H9 (cell line): ENCODE measurements around the gene ACADSB. TPM values are rescaled to one million over a fixed set of nuclear protein-coding genes. Genes with fewer than 3 reads are reported as not detected.

Experiments used
- DNase-seq: peaks from one replicate; pipeline ENCODE4 v3.0.0-alpha.2; 2017
- H2AFZ ChIP-seq: one replicate; pipeline ENCODE4 v1.6.1; 2013; ENCODE audit warnings: mild to moderate bottlenecking, low read length, control low read depth, moderate library complexity
- H2AK5ac ChIP-seq: 2 replicates; pipeline ENCODE4 v1.6.1; 2013; ENCODE audit warnings: low read length, control low read depth, mixed read lengths; ENCODE audit not compliant: insufficient read length
- H2BK120ac ChIP-seq: one replicate; pipeline ENCODE4 v1.6.1; 2013; ENCODE audit warnings: low read depth, mild to moderate bottlenecking, low read length, control low read depth, inconsistent platforms; ENCODE audit not compliant: poor library complexity, severe bottlenecking
- H2BK12ac ChIP-seq: 2 replicates; pipeline ENCODE4 v1.6.1; 2013; ENCODE audit warnings: low read length, control low read depth, mixed read lengths, low read depth; ENCODE audit not compliant: insufficient read length
- H2BK15ac ChIP-seq: 2 replicates; pipeline ENCODE4 v1.6.1; 2013; ENCODE audit warnings: low read depth, low read length, control low read depth
- H2BK20ac ChIP-seq: one replicate; pipeline ENCODE4 v1.6.1; 2013; ENCODE audit warnings: low read depth, mild to moderate bottlenecking, low read length, control low read depth, inconsistent platforms; ENCODE audit not compliant: poor library complexity, severe bottlenecking
- H2BK5ac ChIP-seq: 2 replicates; pipeline ENCODE4 v1.6.1; 2013; ENCODE audit warnings: low read length, control low read depth, mixed read lengths; ENCODE audit not compliant: insufficient read length
- H3K14ac ChIP-seq: 2 replicates; pipeline ENCODE4 v1.6.1; 2013; ENCODE audit warnings: low read length, control low read depth; ENCODE audit not compliant: insufficient read depth
- H3K18ac ChIP-seq: 2 replicates; pipeline ENCODE4 v1.6.1; 2013; ENCODE audit warnings: low read depth, mild to moderate bottlenecking, mixed read lengths, low read length, control low read depth; ENCODE audit not compliant: insufficient read length
- H3K23ac ChIP-seq: 2 replicates; pipeline ENCODE4 v1.6.1; 2013; ENCODE audit warnings: low read length, control low read depth, mixed read lengths, low read depth; ENCODE audit not compliant: insufficient read length
- H3K23me2 ChIP-seq: 2 replicates; pipeline ENCODE4 v1.6.1; 2013; ENCODE audit warnings: low read depth, mild to moderate bottlenecking, mixed read lengths, low read length, control low read depth; ENCODE audit not compliant: insufficient read length, poor library complexity, severe bottlenecking
- H3K27ac ChIP-seq: 2 replicates; pipeline ENCODE4 v1.5.1; 2013; ENCODE audit warnings: low read length, control low read depth, mixed read lengths, low read depth; ENCODE audit not compliant: insufficient read length
- H3K27me3 ChIP-seq: 2 replicates; pipeline ENCODE4 v1.6.1; 2013; ENCODE audit warnings: low read length, control low read depth, inconsistent platforms; ENCODE audit not compliant: insufficient read depth
- H3K4ac ChIP-seq: 2 replicates; pipeline ENCODE4 v1.6.1; 2013; ENCODE audit warnings: low read depth, mild to moderate bottlenecking, control low read depth, inconsistent platforms, low read length, moderate library complexity
- H3K4me1 ChIP-seq: 2 replicates; pipeline ENCODE4 v1.6.1; 2013; ENCODE audit warnings: low read length, control low read depth, inconsistent platforms; ENCODE audit not compliant: insufficient read depth
- H3K4me2 ChIP-seq: 2 replicates; pipeline ENCODE4 v1.6.1; 2013; ENCODE audit warnings: low read length, control low read depth, mixed read lengths; ENCODE audit not compliant: insufficient read length, insufficient read depth
- H3K56ac ChIP-seq: 2 replicates; pipeline ENCODE4 v1.6.1; 2013; ENCODE audit warnings: low read depth, mild to moderate bottlenecking, mixed read lengths, low read length, control low read depth; ENCODE audit not compliant: insufficient read length
- H3K79me1 ChIP-seq: 2 replicates; pipeline ENCODE4 v1.6.1; 2013; ENCODE audit warnings: low read depth, mild to moderate bottlenecking, moderate library complexity, low read length, control low read depth, inconsistent platforms; ENCODE audit not compliant: insufficient read depth, poor library complexity, severe bottlenecking
- H3K79me2 ChIP-seq: 2 replicates; pipeline ENCODE4 v1.6.1; 2013; ENCODE audit warnings: low read length, control low read depth, inconsistent platforms; ENCODE audit not compliant: insufficient read depth
- H3K9ac ChIP-seq: 2 replicates; pipeline ENCODE4 v1.6.1; 2013; ENCODE audit warnings: low read length, control low read depth, mixed read lengths; ENCODE audit not compliant: insufficient read length; ENCODE audit errors: extremely low read depth
- H3K9me3 ChIP-seq: one replicate; pipeline ENCODE4 v1.6.1; 2013; ENCODE audit warnings: low read depth, low read length, inconsistent platforms; ENCODE audit not compliant: control insufficient read depth
- H3T11ph ChIP-seq: one replicate; pipeline ENCODE4 v1.6.1; 2013; ENCODE audit warnings: mild to moderate bottlenecking, low read length, control low read depth, inconsistent platforms
- H4K20me1 ChIP-seq: one replicate; pipeline ENCODE4 v1.6.1; 2013; ENCODE audit not compliant: control insufficient read depth, insufficient read length, insufficient read depth
- H4K5ac ChIP-seq: 2 replicates; pipeline ENCODE4 v1.6.1; 2013; ENCODE audit warnings: low read depth, mild to moderate bottlenecking, mixed read lengths, low read length, control low read depth; ENCODE audit not compliant: insufficient read length
- H4K8ac ChIP-seq: replicated peaks from 2 replicates; pipeline ENCODE4 v1.6.1; 2013; ENCODE audit warnings: low read length, control low read depth, mixed read lengths, low read depth; ENCODE audit not compliant: insufficient read length
- H4K91ac ChIP-seq: 2 replicates; pipeline ENCODE4 v1.6.1; 2013; ENCODE audit warnings: low read depth, mild to moderate bottlenecking, moderate library complexity, mixed read lengths, low read length, control low read depth; ENCODE audit not compliant: insufficient read length
- H3K27ac Mint-ChIP-seq, 3 experiments: 2 replicates in 2 of 3; 3 replicates in 1 of 3; pipeline ENCODE4 v1.8.0; 2020 to 2021; ENCODE audit warnings: mixed read lengths in 3 of 3, mild to moderate bottlenecking in 1 of 3, moderate library complexity in 1 of 3
- H3K27me3 Mint-ChIP-seq: 2 replicates; pipeline ENCODE4 v1.8.0; 2021; ENCODE audit warnings: low read depth, mild to moderate bottlenecking, moderate library complexity, mixed read lengths
- H3K36me3 Mint-ChIP-seq, 3 experiments: 2 replicates in 2 of 3; 3 replicates in 1 of 3; pipeline ENCODE4 v1.8.0; 2020 to 2021; ENCODE audit warnings: low read depth in 3 of 3, mixed read lengths in 3 of 3; ENCODE audit not compliant: insufficient read depth in 1 of 3
- H3K4me1 Mint-ChIP-seq, 2 experiments: 2 replicates each; pipeline ENCODE4 v1.8.0; 2020; ENCODE audit warnings: mixed read lengths in 2 of 2
- H3K4me3 Mint-ChIP-seq, 2 experiments: 2 replicates in 1 of 2; 3 replicates in 1 of 2; pipeline ENCODE4 v1.8.0; 2020 to 2021; ENCODE audit warnings: mild to moderate bottlenecking in 2 of 2, mixed read lengths in 2 of 2, moderate library complexity in 1 of 2
- H3K9me3 Mint-ChIP-seq, 2 experiments: 2 replicates in 1 of 2; 3 replicates in 1 of 2; pipeline ENCODE4 v1.8.0; 2020; ENCODE audit warnings: mild to moderate bottlenecking in 2 of 2, mixed read lengths in 2 of 2, moderate library complexity in 1 of 2
- WGBS: extraction: QIAGEN DNeasy Blood & Tissue Kit; methylation state at CpG from one replicate; pipeline ENCODE4 v1.1.7; 2013; ENCODE audit warnings: missing lambda C conversion rate, low lambda C conversion rate, mixed read lengths; ENCODE audit not compliant: insufficient read length; ENCODE audit errors: extremely low coverage; 5-methylcytosine and 5-hydroxymethylcytosine counted together
- total RNA-seq: library from RNA; stranded (reverse); gene quantifications from 2 replicates; pipeline ENCODE4 v1.2.1, GENCODE V29; 2021
- TF ChIP-seq, protein P1 (sequence below): fragments of 200-600 bp; sonication (generic); conservative IDR thresholded peaks from 3 replicates; pipeline ENCODE4 v1.8.0; 2021; ENCODE audit warnings: antibody characterized with exemption, mild to moderate bottlenecking

ACADSB gene
- total RNA-seq, 1 experiment from 2014 or later = 35.1 TPM

DNA sequence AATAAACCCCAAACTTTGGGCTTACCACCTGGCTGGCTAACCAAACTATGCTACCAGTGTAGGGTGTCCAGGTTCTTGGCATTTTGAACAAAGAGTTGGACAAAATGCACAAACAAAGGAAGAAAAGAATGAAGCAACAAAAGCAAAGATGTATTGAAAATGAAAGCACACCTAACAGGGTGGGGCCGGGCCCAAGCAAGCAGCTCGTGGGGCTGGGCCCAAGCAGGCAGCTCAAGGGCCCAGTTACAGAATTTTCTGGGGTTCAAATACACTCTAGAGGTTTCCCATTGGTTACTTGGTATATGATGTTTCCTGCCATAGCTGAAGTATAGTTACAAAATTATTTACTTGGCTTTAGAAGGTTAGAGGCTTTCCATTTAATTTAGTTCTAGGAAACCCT is 15.7 kb downstream of the ACADSB start:
- Mint-ChIP-seq H3K9me3 (peaks cover 0 to 3% of the 10 kb centered on the region in 2 experiments; a peak in 2 of 5 replicates), H3K27me3 (no peaks in the 10 kb centered on the region; the same call in 1 of the 2 replicates), H3K27ac (no peak overlapping the region), H3K4me1 (peaks cover 54 to 60% of the 10 kb centered on the region in 2 experiments), H3K36me3 (no peaks in the 10 kb centered on the region), H3K4me3 (no peak overlapping the region)
- Histone ChIP-seq H3K23me2 (no peaks in the 10 kb centered on the region), H4K5ac (no peak overlapping the region), H3K9ac (no peak overlapping the region), H2BK20ac (no peak overlapping the region), H3K79me1 (no peaks in the 10 kb centered on the region), H4K20me1 (no peaks in the 10 kb centered on the region), H2BK12ac (no peak overlapping the region), H4K91ac (no peak overlapping the region), H4K8ac (no peak overlapping the region), H3K4ac (no peak overlapping the region), H3K4me2 (no peak overlapping the region), H3K27ac (no peak overlapping the region), H3K14ac (no peak overlapping the region), H3K4me1 (peaks cover 7% of the 10 kb centered on the region), H3K56ac (no peak overlapping the region), H2BK15ac (no peak overlapping the region), H3T11ph (no peak overlapping the region), H3K27me3 (no peaks in the 10 kb centered on the region; the same call in 1 of the 2 replicates), H2BK120ac (no peak overlapping the region), H2AK5ac (no peak overlapping the region), H3K23ac (no peak overlapping the region), H3K79me2 (no peaks in the 10 kb centered on the region), H2BK5ac (no peak overlapping the region), H3K18ac (no peak overlapping the region), H3K9me3 (no peaks in the 10 kb centered on the region), H2AFZ (no peak overlapping the region)
- no CpG with 5 or more reads among the region's 2 CpGs for WGBS
- TF ChIP-seq, protein P1, sequence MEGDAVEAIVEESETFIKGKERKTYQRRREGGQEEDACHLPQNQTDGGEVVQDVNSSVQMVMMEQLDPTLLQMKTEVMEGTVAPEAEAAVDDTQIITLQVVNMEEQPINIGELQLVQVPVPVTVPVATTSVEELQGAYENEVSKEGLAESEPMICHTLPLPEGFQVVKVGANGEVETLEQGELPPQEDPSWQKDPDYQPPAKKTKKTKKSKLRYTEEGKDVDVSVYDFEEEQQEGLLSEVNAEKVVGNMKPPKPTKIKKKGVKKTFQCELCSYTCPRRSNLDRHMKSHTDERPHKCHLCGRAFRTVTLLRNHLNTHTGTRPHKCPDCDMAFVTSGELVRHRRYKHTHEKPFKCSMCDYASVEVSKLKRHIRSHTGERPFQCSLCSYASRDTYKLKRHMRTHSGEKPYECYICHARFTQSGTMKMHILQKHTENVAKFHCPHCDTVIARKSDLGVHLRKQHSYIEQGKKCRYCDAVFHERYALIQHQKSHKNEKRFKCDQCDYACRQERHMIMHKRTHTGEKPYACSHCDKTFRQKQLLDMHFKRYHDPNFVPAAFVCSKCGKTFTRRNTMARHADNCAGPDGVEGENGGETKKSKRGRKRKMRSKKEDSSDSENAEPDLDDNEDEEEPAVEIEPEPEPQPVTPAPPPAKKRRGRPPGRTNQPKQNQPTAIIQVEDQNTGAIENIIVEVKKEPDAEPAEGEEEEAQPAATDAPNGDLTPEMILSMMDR = no peak
- DNase-seq = no peak
